Effector memory CD4-positive, alpha-beta T cell (primary cell): ENCODE data around the gene KCNK18.

Experiments
- DNase-seq, 3 donors: peaks; one replicate each; pipeline ENCODE4 v3.0.0-alpha.2; 2020
- H3K27ac ChIP-seq: 2 replicates; pipeline ENCODE4 v1.7.0; 2013; ENCODE audit warnings: mild to moderate bottlenecking, low read length, moderate library complexity; ENCODE audit not compliant: insufficient read depth, poor library complexity, severe bottlenecking
- H3K27me3 ChIP-seq: replicated peaks from 2 replicates; pipeline ENCODE4 v1.7.0; 2013; ENCODE audit warnings: mild to moderate bottlenecking, low read length; ENCODE audit not compliant: insufficient read depth, control insufficient read depth, poor library complexity, severe bottlenecking
- H3K36me3 ChIP-seq: 2 replicates; pipeline ENCODE4 v1.7.0; 2013; ENCODE audit warnings: mild to moderate bottlenecking, low read length, moderate library complexity; ENCODE audit not compliant: control insufficient read depth, insufficient read depth
- H3K4me1 ChIP-seq: 2 replicates; pipeline ENCODE4 v1.7.0; 2013; ENCODE audit warnings: low read length, mild to moderate bottlenecking; ENCODE audit not compliant: control insufficient read depth, insufficient read depth, poor library complexity, severe bottlenecking
- H3K4me3 ChIP-seq: 2 replicates; pipeline ENCODE4 v1.7.0; 2013; ENCODE audit warnings: low read length, low read depth, mild to moderate bottlenecking; ENCODE audit not compliant: insufficient read depth, poor library complexity, severe bottlenecking
- H3K9me3 ChIP-seq: 2 replicates; pipeline ENCODE4 v1.7.0; 2013; ENCODE audit warnings: mild to moderate bottlenecking, low read length, moderate library complexity; ENCODE audit not compliant: control insufficient read depth

The KCNK18 gene

DNA sequence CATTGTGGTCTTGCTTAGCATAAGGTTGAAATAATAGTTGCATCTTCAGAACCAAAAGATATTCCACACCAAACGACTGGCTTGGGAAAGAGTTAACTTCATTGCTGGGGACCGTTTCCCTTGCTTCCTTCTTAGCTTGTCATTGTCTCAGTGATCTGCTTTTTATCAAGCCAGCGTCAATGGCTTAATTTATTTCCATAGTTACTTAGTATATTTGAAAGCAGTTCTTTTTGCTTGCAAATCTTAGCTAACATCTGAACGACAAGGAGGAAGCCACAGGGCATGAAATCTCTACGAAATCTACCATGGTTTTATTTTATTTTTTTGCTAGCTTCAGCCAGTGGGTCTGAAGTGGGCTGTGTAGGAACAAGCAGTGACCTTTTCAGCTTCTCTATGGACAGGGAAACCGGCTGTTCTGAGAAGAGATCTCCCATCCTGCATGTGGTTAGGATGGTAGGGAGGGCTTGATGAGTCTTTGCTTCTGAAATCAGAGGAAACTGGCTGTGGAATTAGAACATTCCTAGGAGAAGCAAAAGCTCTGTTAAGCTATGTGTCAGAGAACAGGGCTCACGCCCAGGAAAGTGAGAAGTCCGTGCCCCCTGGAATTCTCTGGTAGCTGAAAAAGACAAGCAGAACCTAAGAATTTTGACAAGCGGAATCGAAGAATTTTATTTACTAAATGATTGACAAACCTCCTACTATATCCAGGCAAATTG is 51.6 kb downstream of the KCNK18 start:
- H3K4me3 ChIP-seq: no peak overlapping the region
- H3K9me3 ChIP-seq: no peaks in the 10 kb centered on the region
- H3K27ac ChIP-seq: no peak overlapping the region
- DNase-seq: no peak
- H3K4me1 ChIP-seq: no peaks in the 10 kb centered on the region
- H3K36me3 ChIP-seq: no peaks in the 10 kb centered on the region
- H3K27me3 ChIP-seq: peaks cover 4% of the 10 kb centered on the region

DNA sequence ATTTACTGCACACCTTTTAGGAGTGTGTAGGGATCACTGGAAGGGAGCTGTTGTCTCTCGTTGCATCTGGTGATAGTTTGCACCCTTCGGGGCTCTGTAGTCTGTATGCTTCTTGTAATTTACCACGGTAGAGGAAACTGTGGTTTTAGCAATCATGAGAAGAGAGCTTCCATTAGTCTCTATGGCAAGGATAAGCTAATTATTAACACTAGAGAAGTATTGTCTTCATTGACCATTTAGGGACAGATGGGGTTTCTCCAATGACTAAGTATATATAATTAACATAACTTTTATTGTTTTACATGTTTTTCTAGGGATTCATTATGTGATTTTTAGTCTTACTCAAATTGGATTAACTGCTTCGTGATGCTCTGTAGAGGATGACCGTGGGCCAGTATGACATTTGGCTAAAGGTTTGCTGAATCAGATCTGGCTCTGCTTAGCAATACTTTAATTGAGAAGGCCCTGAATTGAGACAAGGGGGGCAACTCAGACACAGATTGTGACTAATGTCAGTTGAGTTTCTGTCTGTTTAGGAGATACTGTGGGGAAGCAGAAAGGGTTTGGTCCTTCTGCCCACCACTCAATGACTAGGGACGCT is 52.3 kb downstream of the KCNK18 start:
- no peak for DNase-seq
- H3K27ac ChIP-seq: no peak overlapping the region
- peaks cover 4% of the 10 kb centered on the region for H3K27me3 ChIP-seq
- no peak overlapping the region for H3K4me3 ChIP-seq
- no peaks in the 10 kb centered on the region for H3K4me1 ChIP-seq
- no peaks in the 10 kb centered on the region for H3K9me3 ChIP-seq
- H3K36me3 ChIP-seq: no peaks in the 10 kb centered on the region

DNA sequence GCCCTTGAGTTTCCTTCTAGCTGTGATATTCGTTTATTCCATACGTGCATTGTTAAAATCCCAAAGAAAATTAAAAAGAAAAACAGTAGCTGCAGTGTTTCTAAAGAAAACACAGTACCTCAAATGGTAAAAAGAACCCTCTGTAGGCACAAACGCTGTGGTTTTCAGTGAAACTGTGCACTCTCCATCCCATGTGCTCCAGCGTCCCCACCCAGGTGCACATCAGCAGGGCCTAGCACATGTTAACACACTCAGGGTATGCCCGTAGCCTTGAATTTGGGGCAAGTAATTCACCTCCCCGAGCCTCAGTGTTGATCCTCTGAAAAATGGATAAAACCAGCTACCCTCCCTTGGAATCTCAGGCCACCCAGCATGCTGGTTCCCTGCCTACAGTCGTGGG is 53.1 kb downstream of the KCNK18 start:
- H3K36me3 ChIP-seq: no peaks in the 10 kb centered on the region
- no peak for DNase-seq
- H3K27me3 ChIP-seq: peaks cover 4% of the 10 kb centered on the region
- no peak overlapping the region for H3K27ac ChIP-seq
- no peak overlapping the region for H3K4me3 ChIP-seq
- no peaks in the 10 kb centered on the region for H3K4me1 ChIP-seq
- H3K9me3 ChIP-seq: no peaks in the 10 kb centered on the region

DNA sequence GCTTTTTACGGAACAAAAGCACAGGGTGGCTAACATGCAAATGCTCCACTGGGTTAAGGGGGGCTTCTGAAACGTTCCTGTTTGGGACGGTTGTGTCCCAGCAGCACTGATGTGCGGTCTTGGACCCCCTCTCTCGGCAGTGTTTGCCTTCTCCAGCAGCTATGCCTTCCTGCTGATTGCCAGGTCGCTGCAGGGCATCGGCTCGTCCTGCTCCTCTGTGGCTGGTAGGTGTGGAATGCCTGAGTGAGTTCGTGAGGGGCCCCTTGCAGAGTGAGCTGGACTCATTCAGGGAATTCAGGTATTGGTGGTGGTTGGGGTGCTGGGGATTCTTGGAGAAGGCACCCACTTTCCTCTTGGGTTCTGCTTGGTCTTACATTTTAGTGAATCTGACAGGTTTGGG is 56.6 kb downstream of the KCNK18 start:
- no peak for DNase-seq
- H3K4me3 ChIP-seq: no peak overlapping the region
- no peaks in the 10 kb centered on the region for H3K4me1 ChIP-seq
- H3K36me3 ChIP-seq: no peaks in the 10 kb centered on the region
- H3K9me3 ChIP-seq: no peaks in the 10 kb centered on the region
- H3K27me3 ChIP-seq: no peaks in the 10 kb centered on the region
- no peak overlapping the region for H3K27ac ChIP-seq

DNA sequence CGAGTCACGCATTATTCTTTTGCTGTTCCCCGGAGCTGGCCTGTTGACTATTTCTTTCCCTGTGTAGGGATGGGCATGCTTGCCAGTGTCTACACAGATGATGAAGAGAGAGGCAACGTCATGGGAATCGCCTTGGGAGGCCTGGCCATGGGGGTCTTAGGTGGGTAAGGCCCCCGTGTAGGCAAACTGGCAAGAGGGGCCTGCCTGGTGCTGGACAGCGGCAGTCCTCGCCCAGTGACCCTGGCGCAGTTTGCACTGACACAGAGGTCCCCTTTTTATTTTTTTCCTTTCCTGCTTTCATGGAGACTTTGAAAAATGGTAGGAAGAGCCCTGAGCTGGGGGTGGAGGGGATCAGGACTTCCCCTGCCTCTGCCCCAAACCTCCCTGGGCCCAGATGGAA is 57.0 kb downstream of the KCNK18 start:
- Histone ChIP-seq H3K4me3 (no peak overlapping the region), H3K27me3 (no peaks in the 10 kb centered on the region), H3K9me3 (no peaks in the 10 kb centered on the region), H3K27ac (no peak overlapping the region), H3K36me3 (no peaks in the 10 kb centered on the region), H3K4me1 (no peaks in the 10 kb centered on the region)
- DNase-seq: no peak

DNA sequence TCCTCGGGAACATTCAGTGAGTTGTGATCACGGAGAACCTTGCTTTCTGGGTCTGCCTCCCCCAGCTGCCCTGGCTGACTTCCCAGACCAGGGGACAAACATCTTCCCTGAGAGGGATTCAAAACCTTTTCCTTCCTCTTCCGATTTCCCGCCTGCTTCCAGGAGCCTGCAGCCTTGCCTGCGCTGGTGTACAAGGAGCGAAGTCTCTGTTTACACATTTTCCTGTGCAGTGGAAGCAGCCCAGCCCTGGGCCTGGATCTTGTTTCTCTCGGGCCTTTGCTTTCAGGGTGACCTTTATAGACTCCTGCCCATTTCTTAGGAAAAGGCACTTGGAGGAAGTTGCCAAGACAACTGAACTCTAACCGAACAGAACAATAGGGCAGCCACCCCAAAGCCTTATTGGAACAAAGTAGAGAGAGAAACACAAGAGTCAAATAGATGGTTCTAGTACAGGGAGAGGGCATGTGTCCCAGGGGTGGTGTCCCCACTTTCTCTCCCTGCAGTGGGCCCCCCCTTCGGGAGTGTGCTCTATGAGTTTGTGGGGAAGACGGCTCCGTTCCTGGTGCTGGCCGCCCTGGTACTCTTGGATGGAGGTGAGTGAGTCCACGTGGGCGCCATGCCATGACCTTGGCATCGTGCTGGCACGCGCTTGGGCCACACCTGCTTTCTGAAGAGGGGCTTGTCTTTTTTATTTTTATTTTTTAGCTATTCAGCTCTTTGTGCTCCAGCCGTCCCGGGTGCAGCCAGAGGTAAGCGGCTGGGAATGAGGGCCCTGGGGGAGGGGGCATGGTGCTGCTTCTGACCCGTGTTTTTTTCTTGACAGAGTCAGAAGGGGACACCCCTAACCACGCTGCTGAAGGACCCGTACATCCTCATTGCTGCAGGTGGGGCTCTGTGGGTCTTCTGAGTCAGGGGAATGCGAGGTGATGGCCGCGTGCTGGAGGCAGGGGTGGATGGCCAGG is 57.8 kb downstream of the KCNK18 start:
- Histone ChIP-seq H3K36me3 (no peaks in the 10 kb centered on the region), H3K4me3 (no peak overlapping the region), H3K27ac (no peak overlapping the region), H3K27me3 (peaks cover 4% of the 10 kb centered on the region), H3K4me1 (no peaks in the 10 kb centered on the region), H3K9me3 (no peaks in the 10 kb centered on the region)
- no peak for DNase-seq

DNA sequence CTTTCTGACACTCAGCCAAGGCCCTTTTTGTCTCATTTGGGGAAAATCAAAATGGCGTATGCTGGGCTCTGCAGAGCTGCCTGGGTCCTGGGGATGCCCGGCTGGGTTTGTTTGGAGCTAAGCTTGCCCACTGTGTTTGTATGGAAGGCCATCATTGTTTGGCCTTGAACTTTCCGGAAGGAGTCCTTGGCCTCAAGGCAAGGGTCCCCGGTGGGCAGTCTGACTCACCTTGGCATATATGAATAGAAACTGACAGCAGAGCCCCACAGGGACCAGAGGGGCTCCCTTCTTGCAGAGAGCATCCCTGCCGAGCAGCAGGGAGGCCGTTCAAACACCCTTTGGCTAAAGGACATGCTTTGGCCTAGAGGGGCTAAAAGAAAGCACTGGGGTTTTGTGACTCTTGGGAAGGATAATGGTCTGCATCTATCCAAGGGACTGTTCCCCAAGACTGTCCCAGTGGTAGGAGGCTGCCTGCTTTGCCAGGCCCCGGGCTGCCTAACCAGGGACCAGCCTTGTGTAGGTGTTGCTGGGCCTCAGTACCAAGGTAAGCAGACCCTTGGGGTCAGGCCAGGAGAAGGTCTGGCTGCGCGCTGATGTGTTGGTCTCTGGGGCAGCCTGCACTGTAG is 58.7 kb downstream of the KCNK18 start:
- H3K4me3 ChIP-seq: no peak overlapping the region
- H3K27ac ChIP-seq: no peak overlapping the region
- H3K36me3 ChIP-seq: no peaks in the 10 kb centered on the region
- no peak for DNase-seq
- H3K27me3 ChIP-seq: peaks cover 4% of the 10 kb centered on the region
- no peaks in the 10 kb centered on the region for H3K9me3 ChIP-seq
- H3K4me1 ChIP-seq: no peaks in the 10 kb centered on the region

DNA sequence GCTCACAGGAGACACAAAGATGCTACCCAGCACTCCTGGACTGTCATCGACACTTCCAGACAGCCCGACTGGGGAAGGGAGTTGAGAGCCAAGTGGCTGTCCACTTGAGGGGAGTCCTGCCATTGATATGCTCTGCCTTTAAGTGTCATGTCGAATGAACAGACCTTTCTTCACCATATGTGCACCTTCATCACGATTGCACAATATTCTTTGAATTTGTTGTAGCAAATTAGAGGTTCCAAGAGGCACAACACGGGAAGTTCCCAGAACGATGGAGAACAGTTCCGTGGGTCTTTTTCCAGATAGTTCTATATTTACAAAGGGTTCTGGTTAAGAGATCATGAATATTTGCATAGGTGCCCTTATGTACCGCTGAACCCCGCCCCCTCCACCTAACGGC is 59.6 kb downstream of the KCNK18 start:
- Histone ChIP-seq H3K36me3 (no peaks in the 10 kb centered on the region), H3K27me3 (peaks cover 4% of the 10 kb centered on the region), H3K4me1 (no peaks in the 10 kb centered on the region), H3K9me3 (no peaks in the 10 kb centered on the region), H3K4me3 (no peak overlapping the region), H3K27ac (no peak overlapping the region)
- DNase-seq: no peak

DNA sequence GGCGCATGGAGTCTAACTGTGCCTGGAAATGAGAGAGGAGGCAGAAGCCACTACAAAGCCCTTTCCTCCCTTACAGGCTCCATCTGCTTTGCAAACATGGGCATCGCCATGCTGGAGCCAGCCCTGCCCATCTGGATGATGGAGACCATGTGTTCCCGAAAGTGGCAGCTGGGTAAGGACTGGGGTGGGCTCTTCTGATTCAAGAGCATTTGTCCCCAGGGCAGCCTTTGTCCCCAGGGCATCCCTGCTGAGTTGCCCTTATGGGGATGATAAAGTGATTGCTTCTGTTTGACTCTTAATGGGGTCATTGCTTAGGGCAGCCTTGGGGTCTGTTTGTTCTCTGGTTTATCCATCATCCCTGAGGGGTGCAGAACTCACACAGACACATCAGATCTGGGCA is 60.4 kb downstream of the KCNK18 start:
- no peaks in the 10 kb centered on the region for H3K4me1 ChIP-seq
- H3K36me3 ChIP-seq: no peaks in the 10 kb centered on the region
- H3K27ac ChIP-seq: no peak overlapping the region
- no peaks in the 10 kb centered on the region for H3K9me3 ChIP-seq
- H3K4me3 ChIP-seq: no peak overlapping the region
- no peak for DNase-seq
- peaks cover 4% of the 10 kb centered on the region for H3K27me3 ChIP-seq
